Measurements from ENCODE around the gene R3HCC1L. TPM values are rescaled to one million over a fixed set of nuclear protein-coding genes. Genes with fewer than 3 reads are reported as not detected.
A peak's percentile ranks its signal among the peaks of the same experiment; 100 is the strongest.

R3HCC1L gene
- total and polyA plus RNA-seq, 2 experiments from 2014 or later = 5.2 to 12.7 TPM

DNA sequence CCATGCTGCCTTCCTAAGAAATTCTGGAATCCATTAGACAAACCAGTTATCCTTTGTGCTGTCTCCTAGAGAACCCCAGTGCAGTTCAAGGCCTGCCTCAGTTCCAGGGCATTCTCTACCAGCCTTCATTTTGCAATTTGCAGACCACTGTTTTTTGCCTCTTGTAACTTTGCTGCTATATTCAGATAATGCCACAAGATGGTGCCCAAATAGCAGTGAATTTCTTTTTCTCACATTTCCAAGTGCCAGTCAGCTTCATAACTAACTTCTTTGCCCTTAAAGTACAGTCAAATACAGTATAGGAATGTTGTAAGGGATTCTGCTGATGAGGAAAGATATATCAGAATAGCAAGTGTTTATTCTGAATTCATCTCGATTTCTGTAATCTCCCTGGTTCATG lies 108.4 kb downstream of the R3HCC1L start:
- TF ChIP-seq, protein P1, sequence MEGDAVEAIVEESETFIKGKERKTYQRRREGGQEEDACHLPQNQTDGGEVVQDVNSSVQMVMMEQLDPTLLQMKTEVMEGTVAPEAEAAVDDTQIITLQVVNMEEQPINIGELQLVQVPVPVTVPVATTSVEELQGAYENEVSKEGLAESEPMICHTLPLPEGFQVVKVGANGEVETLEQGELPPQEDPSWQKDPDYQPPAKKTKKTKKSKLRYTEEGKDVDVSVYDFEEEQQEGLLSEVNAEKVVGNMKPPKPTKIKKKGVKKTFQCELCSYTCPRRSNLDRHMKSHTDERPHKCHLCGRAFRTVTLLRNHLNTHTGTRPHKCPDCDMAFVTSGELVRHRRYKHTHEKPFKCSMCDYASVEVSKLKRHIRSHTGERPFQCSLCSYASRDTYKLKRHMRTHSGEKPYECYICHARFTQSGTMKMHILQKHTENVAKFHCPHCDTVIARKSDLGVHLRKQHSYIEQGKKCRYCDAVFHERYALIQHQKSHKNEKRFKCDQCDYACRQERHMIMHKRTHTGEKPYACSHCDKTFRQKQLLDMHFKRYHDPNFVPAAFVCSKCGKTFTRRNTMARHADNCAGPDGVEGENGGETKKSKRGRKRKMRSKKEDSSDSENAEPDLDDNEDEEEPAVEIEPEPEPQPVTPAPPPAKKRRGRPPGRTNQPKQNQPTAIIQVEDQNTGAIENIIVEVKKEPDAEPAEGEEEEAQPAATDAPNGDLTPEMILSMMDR (IDR thresholded peaks at IDR 0.05; ENCODE audit: poor library complexity) = peak; percentile 61
- TF ChIP-seq EZH2phosphoT487 (IDR thresholded peaks at IDR 0.05; ENCODE audit: low read depth, severe bottlenecking, unreplicated experiment) (no peak), EZH2 (IDR thresholded peaks at IDR 0.05; ENCODE audit: borderline replicate concordance) (no peak)
- Histone ChIP-seq H3K9me3 (ENCODE audit: low read depth) (no peaks in the 10 kb centered on the region), H3K4me2 (no peak overlapping the region), H4K20me1 (ENCODE audit: insufficient read depth, poor library complexity, severe bottlenecking) (no peaks in the 10 kb centered on the region), H3K4me3 (no peak overlapping the region), H3K27ac (no peak overlapping the region), H3K79me2 (no peaks in the 10 kb centered on the region), H3K36me3 (replicated peaks; ENCODE audit: insufficient read depth, low read depth) (no peaks in the 10 kb centered on the region), H3K9me2 (replicated peaks; ENCODE audit: insufficient read depth) (no peaks in the 10 kb centered on the region), H3K4me1 (ENCODE audit: insufficient read depth) (peaks cover 4% of the 10 kb centered on the region), H2AFZ (no peak overlapping the region), H3K27me3 (no peaks in the 10 kb centered on the region)
- 62% methylated on average over 1 of the region's 1 CpG for WGBS (ENCODE audit: low lambda C conversion rate, missing lambda C conversion rate)
- peak; percentile 39 for DNase-seq (ENCODE audit: low spot score)

DNA sequence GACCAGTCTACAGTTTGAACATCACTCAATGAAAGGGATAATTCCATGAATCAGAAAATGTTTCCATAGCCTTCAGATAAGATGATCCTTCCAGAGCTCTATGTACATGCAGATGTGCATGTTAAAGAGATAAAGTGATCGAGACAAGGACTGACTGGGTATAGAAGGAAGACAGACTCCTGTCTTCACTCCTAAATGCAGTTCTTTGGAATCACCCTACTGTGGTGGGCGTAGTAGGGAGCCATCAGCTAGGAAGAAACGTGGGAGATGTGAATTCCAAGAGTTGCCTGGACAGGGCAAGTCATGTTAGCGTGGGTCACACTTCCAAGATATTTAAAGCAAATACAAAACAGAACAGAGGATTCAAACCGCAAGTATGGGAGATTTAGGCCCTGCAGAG lies 109.7 kb downstream of the R3HCC1L start:
- Histone ChIP-seq H3K27me3 (no peaks in the 10 kb centered on the region), H3K27ac (peak overlapping the region; percentile 38)

DNA sequence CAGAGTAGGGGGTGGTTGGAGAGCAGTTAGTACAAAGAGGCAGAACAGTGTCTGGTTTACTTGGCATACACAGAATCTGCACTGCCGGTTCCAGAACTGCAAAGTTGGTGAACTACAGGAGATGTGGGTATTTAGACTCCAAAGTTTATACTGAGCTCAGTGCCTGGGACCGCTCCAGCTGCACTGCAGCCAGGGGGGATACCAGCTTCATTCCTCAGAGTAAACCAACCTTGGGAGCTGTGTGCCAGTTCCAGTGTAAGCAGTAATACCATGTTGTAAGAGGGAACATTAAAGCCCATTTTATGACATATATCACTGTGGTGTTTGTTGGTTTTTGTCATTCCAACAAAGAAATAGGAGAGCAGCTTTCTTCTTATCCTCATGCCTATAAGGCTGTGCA lies 110.1 kb downstream of the R3HCC1L start:
- no peaks in the 10 kb centered on the region for H3K9me2 ChIP-seq (replicated peaks; ENCODE audit: insufficient read depth)
- no peaks in the 10 kb centered on the region for H3K9me3 ChIP-seq (ENCODE audit: low read depth)
- DNase-seq (ENCODE audit: low spot score) = no peak
- no peaks in the 10 kb centered on the region for H3K36me3 ChIP-seq (replicated peaks; ENCODE audit: insufficient read depth, low read depth)
- no peak overlapping the region for H2AFZ ChIP-seq
- no peaks in the 10 kb centered on the region for H3K27me3 ChIP-seq
- H3K4me2 ChIP-seq = no peak overlapping the region
- H3K4me1 ChIP-seq (ENCODE audit: insufficient read depth) = peaks cover 4% of the 10 kb centered on the region
- no peaks in the 10 kb centered on the region for H4K20me1 ChIP-seq (ENCODE audit: insufficient read depth, poor library complexity, severe bottlenecking)
- H3K4me3 ChIP-seq = no peak overlapping the region
- no peaks in the 10 kb centered on the region for H3K79me2 ChIP-seq
- peak overlapping the region; percentile 38 for H3K27ac ChIP-seq
- TF ChIP-seq, protein P1 (IDR thresholded peaks at IDR 0.05; ENCODE audit: poor library complexity) = no peak
- TF ChIP-seq EZH2phosphoT487 (IDR thresholded peaks at IDR 0.05; ENCODE audit: low read depth, severe bottlenecking, unreplicated experiment) (no peak), EZH2 (IDR thresholded peaks at IDR 0.05; ENCODE audit: borderline replicate concordance) (no peak)
- WGBS (ENCODE audit: low lambda C conversion rate, missing lambda C conversion rate) = 75% methylated on average over 2 of the region's 2 CpGs

More for the DNA sequence above, 109.7 kb downstream of the R3HCC1L start:
- DNase-seq (ENCODE audit: low spot score) = no peak
- no peaks in the 10 kb centered on the region for H3K79me2 ChIP-seq
- no peaks in the 10 kb centered on the region for H3K9me2 ChIP-seq (replicated peaks; ENCODE audit: insufficient read depth)
- 75% methylated on average over 5 of the region's 5 CpGs for WGBS (ENCODE audit: low lambda C conversion rate, missing lambda C conversion rate)
- H3K4me2 ChIP-seq = no peak overlapping the region
- no peaks in the 10 kb centered on the region for H3K9me3 ChIP-seq (ENCODE audit: low read depth)
- H2AFZ ChIP-seq = no peak overlapping the region
- TF ChIP-seq, protein P1 (IDR thresholded peaks at IDR 0.05; ENCODE audit: poor library complexity) = no peak
- TF ChIP-seq EZH2 (IDR thresholded peaks at IDR 0.05; ENCODE audit: borderline replicate concordance) = no peak
- TF ChIP-seq EZH2phosphoT487 (IDR thresholded peaks at IDR 0.05; ENCODE audit: low read depth, severe bottlenecking, unreplicated experiment) = no peak
- H3K36me3 ChIP-seq (replicated peaks; ENCODE audit: insufficient read depth, low read depth) = no peaks in the 10 kb centered on the region
- no peak overlapping the region for H3K4me3 ChIP-seq
- no peaks in the 10 kb centered on the region for H4K20me1 ChIP-seq (ENCODE audit: insufficient read depth, poor library complexity, severe bottlenecking)
- peaks cover 4% of the 10 kb centered on the region for H3K4me1 ChIP-seq (ENCODE audit: insufficient read depth)
